Adrenal gland (tissue), 5 donors: ENCODE results near the gene CMTM6.

Experiments
- POLR2A ChIP-seq, 2 donors: fragments of 450-650 bp; IDR thresholded peaks; one replicate each; pipeline ENCODE4 v1.6.1; 2017; ENCODE audit warnings: antibody characterized with exemption in 2 of 2, mild to moderate bottlenecking in 2 of 2, moderate library complexity in 1 of 2
- TF ChIP-seq, protein P1 (sequence below), 6 experiments: fragments of 450-650 bp in 4 of 6; fragments of 200-600 bp in 2 of 6; sonication (generic) in 1 of 6; IDR thresholded peaks; 1 replicate in 5 of 6; 2 replicates in 1 of 6; pipeline versions ENCODE4 v1.5.1 to v1.8.0; 2016 to 2021; ENCODE audit warnings: antibody characterized with exemption in 6 of 6, mild to moderate bottlenecking in 2 of 6, moderate library complexity in 1 of 6
- donor health status: DM: no; HTN: no; CAD: no.

DNA sequence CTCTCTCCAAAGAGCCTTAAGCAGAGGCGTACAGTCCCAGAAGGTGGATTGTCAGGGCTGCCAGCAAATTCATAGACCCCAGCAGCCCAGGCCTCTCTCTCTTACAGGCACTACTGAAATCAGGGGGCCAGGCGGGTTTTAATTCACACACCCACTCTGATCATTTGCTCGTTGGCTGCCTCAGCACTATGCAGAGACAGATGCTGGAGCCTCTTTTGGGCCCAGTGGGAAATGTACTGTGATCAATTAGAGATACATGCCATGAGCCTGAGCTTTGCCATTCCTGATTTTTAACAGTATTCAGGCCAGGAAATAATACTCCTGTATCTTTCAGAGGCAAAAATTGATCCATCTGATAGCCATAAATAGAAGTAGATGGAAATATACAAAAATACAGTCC lies 53.0 kb downstream of the CMTM6 start:
- TF ChIP-seq, protein P1, sequence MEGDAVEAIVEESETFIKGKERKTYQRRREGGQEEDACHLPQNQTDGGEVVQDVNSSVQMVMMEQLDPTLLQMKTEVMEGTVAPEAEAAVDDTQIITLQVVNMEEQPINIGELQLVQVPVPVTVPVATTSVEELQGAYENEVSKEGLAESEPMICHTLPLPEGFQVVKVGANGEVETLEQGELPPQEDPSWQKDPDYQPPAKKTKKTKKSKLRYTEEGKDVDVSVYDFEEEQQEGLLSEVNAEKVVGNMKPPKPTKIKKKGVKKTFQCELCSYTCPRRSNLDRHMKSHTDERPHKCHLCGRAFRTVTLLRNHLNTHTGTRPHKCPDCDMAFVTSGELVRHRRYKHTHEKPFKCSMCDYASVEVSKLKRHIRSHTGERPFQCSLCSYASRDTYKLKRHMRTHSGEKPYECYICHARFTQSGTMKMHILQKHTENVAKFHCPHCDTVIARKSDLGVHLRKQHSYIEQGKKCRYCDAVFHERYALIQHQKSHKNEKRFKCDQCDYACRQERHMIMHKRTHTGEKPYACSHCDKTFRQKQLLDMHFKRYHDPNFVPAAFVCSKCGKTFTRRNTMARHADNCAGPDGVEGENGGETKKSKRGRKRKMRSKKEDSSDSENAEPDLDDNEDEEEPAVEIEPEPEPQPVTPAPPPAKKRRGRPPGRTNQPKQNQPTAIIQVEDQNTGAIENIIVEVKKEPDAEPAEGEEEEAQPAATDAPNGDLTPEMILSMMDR (IDR thresholded peaks at IDR 0.05): no peak
- no peak for TF ChIP-seq POLR2A (IDR thresholded peaks at IDR 0.05)
